HG03565 (cell line): ENCODE measurements around the gene BRS3.
A peak's percentile ranks its signal among the peaks of the same experiment; 100 is the strongest.

Experiments used
- ATAC-seq: cut with Tn5 transposase; IDR thresholded peaks from one replicate; pipeline ENCODE4 v1.9.1; 2021; ENCODE audit warnings: mild to moderate bottlenecking, moderate library complexity; ENCODE audit not compliant: unreplicated experiment

BRS3 gene

GRCh38 chrX:136493011-136493410 is 5.3 kb downstream of the BRS3 start:
- ATAC-seq = no peak

- no peak for ATAC-seq
Measured at GRCh38 chrX:136495043-136495442, 7.3 kb downstream of the BRS3 start.

- ATAC-seq = no peak
Measured at GRCh38 chrX:136496186-136496763, 8.5 kb downstream of the BRS3 start.

GRCh38 chrX:136496764-136497555 is 9.2 kb downstream of the BRS3 start:
- peak; percentile 75 for ATAC-seq

GRCh38 chrX:136497556-136498052 is 9.9 kb downstream of the BRS3 start, which contains the start of gene HTATSF1:
Gene HTATSF1 (plus strand): TSS chrX:136497592. CDS start chrX:136497685, 93 bp downstream.
- peak; percentile 3 for ATAC-seq

GRCh38 chrX:136519069-136519468 is 31.3 kb downstream of the BRS3 start:
- ATAC-seq = no peak

- ATAC-seq = no peak
Measured at GRCh38 chrX:136523770-136524169, 36.0 kb downstream of the BRS3 start.

GRCh38 chrX:136525738-136526606 is 38.2 kb downstream of the BRS3 start:
- ATAC-seq = no peak

GRCh38 chrX:136528645-136529315 is 41.0 kb downstream of the BRS3 start:
- no peak for ATAC-seq

GRCh38 chrX:136529795-136530194 is 42.0 kb downstream of the BRS3 start:
- no peak for ATAC-seq

- no peak for ATAC-seq
Measured at GRCh38 chrX:136531951-136532350, 44.2 kb downstream of the BRS3 start, which contains the start of gene VGLL1. Gene VGLL1 (plus strand): TSS chrX:136532215. CDS start chrX:136536021, 3,806 bp downstream.

- ATAC-seq = no peak
Measured at GRCh38 chrX:136534131-136534530, 46.4 kb downstream of the BRS3 start.

- no peak for ATAC-seq
Measured at GRCh38 chrX:136538811-136539210, 51.1 kb downstream of the BRS3 start.

GRCh38 chrX:136540226-136540625 is 52.5 kb downstream of the BRS3 start:
- no peak for ATAC-seq

- ATAC-seq = no peak
Measured at GRCh38 chrX:136541294-136541693, 53.5 kb downstream of the BRS3 start.

- no peak for ATAC-seq
Measured at GRCh38 chrX:136542281-136542680, 54.5 kb downstream of the BRS3 start.
